Measurements from ENCODE around the gene CPSF4L. TPM values are rescaled to one million over a fixed set of nuclear protein-coding genes. Genes with fewer than 3 reads are reported as not detected.

The CPSF4L gene
- total and polyA plus RNA-seq, 2 of the 13 experiments (the other 11 are each of a cell fraction or from before 2014, with no cell fraction given), result 0.73 to 1.6 TPM

- peak; percentile 58 for TF ChIP-seq POLR2G (IDR thresholded peaks at IDR 0.05; ENCODE audit: low read depth, low read length)
- 0 out of 3 replicates have a peak, but pooled peaks have one; percentile 1 for TF ChIP-seq MXI1 (IDR thresholded peaks at IDR 0.05; ENCODE audit: borderline replicate concordance, low read depth, low read length)
- no peak for TF ChIP-seq ZFP37 (CRISPR knock-in tag; IDR thresholded peaks at IDR 0.05; ENCODE audit: borderline replicate concordance)
- TF ChIP-seq, protein P1, sequence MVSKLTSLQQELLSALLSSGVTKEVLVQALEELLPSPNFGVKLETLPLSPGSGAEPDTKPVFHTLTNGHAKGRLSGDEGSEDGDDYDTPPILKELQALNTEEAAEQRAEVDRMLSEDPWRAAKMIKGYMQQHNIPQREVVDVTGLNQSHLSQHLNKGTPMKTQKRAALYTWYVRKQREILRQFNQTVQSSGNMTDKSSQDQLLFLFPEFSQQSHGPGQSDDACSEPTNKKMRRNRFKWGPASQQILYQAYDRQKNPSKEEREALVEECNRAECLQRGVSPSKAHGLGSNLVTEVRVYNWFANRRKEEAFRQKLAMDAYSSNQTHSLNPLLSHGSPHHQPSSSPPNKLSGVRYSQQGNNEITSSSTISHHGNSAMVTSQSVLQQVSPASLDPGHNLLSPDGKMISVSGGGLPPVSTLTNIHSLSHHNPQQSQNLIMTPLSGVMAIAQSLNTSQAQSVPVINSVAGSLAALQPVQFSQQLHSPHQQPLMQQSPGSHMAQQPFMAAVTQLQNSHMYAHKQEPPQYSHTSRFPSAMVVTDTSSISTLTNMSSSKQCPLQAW (CRISPR knock-in tag; IDR thresholded peaks at IDR 0.05), result no peak
- no peak for TF ChIP-seq ZNF484 (CRISPR knock-in tag; IDR thresholded peaks at IDR 0.05; ENCODE audit: borderline replicate concordance, low read depth)
- 0 out of 2 replicates have a peak, but pooled peaks have one; percentile 6 for TF ChIP-seq ZNF589 (CRISPR knock-in tag; conservative IDR thresholded peaks at IDR 0.05)
- TF ChIP-seq HNF4A (CRISPR knock-in tag; IDR thresholded peaks at IDR 0.05), result peak; percentile 63
- peak; percentile 37; the same call in 1 of the 2 replicates for TF ChIP-seq CHD4 (IDR thresholded peaks at IDR 0.05; ENCODE audit: borderline replicate concordance, low read length)
- no peak for TF ChIP-seq ASH2L (IDR thresholded peaks at IDR 0.05; ENCODE audit: insufficient read length, low read depth, low read length)
- no peak; the same call in 1 of the 2 replicates for TF ChIP-seq HOXA9 (CRISPR knock-in tag; IDR thresholded peaks at IDR 0.05; ENCODE audit: borderline replicate concordance)
- no peak for TF ChIP-seq SNAPC2 (CRISPR knock-in tag; IDR thresholded peaks at IDR 0.05)
- no peak for TF ChIP-seq ZNF720 (CRISPR knock-in tag; IDR thresholded peaks at IDR 0.05)
- TF ChIP-seq PAX8 (CRISPR knock-in tag; IDR thresholded peaks at IDR 0.05; ENCODE audit: borderline replicate concordance), result 0 out of 2 replicates have a peak, but pooled peaks have one; percentile 6
- no peak for TF ChIP-seq CREB1 (IDR thresholded peaks at IDR 0.05)
- no peak for TF ChIP-seq CREB1 (CRISPR knock-in tag; IDR thresholded peaks at IDR 0.05)
- TF ChIP-seq NFKB2 (CRISPR knock-in tag; IDR thresholded peaks at IDR 0.05; ENCODE audit: borderline replicate concordance), result 0 out of 2 replicates have a peak, but pooled peaks have one; percentile 19
- TF ChIP-seq, protein P2, sequence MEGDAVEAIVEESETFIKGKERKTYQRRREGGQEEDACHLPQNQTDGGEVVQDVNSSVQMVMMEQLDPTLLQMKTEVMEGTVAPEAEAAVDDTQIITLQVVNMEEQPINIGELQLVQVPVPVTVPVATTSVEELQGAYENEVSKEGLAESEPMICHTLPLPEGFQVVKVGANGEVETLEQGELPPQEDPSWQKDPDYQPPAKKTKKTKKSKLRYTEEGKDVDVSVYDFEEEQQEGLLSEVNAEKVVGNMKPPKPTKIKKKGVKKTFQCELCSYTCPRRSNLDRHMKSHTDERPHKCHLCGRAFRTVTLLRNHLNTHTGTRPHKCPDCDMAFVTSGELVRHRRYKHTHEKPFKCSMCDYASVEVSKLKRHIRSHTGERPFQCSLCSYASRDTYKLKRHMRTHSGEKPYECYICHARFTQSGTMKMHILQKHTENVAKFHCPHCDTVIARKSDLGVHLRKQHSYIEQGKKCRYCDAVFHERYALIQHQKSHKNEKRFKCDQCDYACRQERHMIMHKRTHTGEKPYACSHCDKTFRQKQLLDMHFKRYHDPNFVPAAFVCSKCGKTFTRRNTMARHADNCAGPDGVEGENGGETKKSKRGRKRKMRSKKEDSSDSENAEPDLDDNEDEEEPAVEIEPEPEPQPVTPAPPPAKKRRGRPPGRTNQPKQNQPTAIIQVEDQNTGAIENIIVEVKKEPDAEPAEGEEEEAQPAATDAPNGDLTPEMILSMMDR (CRISPR knock-in tag; IDR thresholded peaks at IDR 0.05), result no peak
- no peak for TF ChIP-seq REPIN1 (CRISPR knock-in tag; IDR thresholded peaks at IDR 0.05; ENCODE audit: borderline replicate concordance, low read depth)
- no peak for TF ChIP-seq NFAT5 (CRISPR knock-in tag; IDR thresholded peaks at IDR 0.05)
- peak; percentile 43; the same call in 1 of the 2 replicates for TF ChIP-seq ZBTB3 (CRISPR knock-in tag; IDR thresholded peaks at IDR 0.05; ENCODE audit: borderline replicate concordance, low read depth)
Measured at GRCh38 chr17:73309727-73310596, 48.3 kb upstream of the CPSF4L start (continued).

Data from HepG2 (cell line).